Measurements from ENCODE around the gene BMP8A. TPM values are rescaled to one million over a fixed set of nuclear protein-coding genes. Genes with fewer than 3 reads are reported as not detected.
"Not testable (repeated sequence)": the region's sequence is repeated elsewhere in the genome, so short reads cannot be mapped to it uniquely, and the experiment has no call there.

The BMP8A gene
- total and polyA plus RNA-seq, 7 experiments from 2014 or later: 0.12 to 0.19 TPM; not detected in 5

DNA sequence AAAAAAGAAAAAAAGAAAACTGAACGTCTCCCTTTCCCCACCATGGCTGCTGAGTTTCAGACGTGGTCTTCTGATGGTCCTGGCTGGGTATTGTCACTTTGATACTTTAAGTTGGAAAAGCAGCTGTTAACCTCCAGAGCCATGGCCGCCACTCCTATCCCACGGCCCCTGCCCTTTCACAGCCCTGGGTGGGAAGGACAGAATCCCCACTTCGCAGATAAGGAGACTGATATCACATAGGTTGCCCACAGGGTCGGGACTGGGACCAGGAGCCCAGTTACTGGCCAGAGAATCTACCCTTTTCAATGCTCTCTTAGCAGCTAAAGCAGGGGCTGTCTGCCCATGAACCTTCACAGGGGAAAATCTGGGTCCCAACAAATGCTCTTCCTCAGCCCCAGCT lies 16.8 kb downstream of the BMP8A start:
- Mint-ChIP-seq H3K36me3 (no peaks in the 10 kb centered on the region), H3K27ac (no peak overlapping the region), H3K9me3 (no peaks in the 10 kb centered on the region), H3K4me3 (no peak overlapping the region), H3K4me1 (peaks cover 6 to 11% (median 9%) of the 10 kb centered on the region in 7 donors), H3K27me3 (peaks cover 0 to 21% (median 0%) of the 10 kb centered on the region in 5 donors)
- ChIA-PET POLR2A (no interaction called here), CTCF (interaction anchor here (0.7 kb wide), 1 partner anchor 29 kb away, joined by 3 read pairs; no protein-coding TSS in a partner anchor)
- intact Hi-C loops (cut with micrococcal nuclease): no loop called here
- Histone ChIP-seq H3K9me3 (ENCODE audit: control insufficient read depth in 2 of 3, low read length in 3 of 3) (no peaks in the 10 kb centered on the region), H3K27me3 (ENCODE audit: control insufficient read depth in 2 of 2, insufficient read depth in 2 of 2, low read length in 2 of 2) (no peaks in the 10 kb centered on the region), H3K4me3 (ENCODE audit: low read length) (no peak overlapping the region), H3K27ac (ENCODE audit: low read depth, low read length) (no peak overlapping the region), H3K36me3 (ENCODE audit: control insufficient read depth in 2 of 3, insufficient read depth in 3 of 3, low read length in 3 of 3) (no peaks in the 10 kb centered on the region), H3K4me1 (ENCODE audit: control insufficient read depth in 2 of 2, insufficient read depth in 2 of 2, low read length in 2 of 2) (peaks cover 0 to 5% of the 10 kb centered on the region in 2 donors)
- DNase-seq (no peak), ATAC-seq (no peak)

- Mint-ChIP-seq H3K27ac (peak overlapping the region in 3 of 9 donors; percentile 28 to 73 (median 32)), H3K9me3 (no peaks in the 10 kb centered on the region), H3K4me3 (peak overlapping the region in 4 of 10 donors; percentile 3 to 62 (median 14)), H3K36me3 (no peaks in the 10 kb centered on the region), H3K4me1 (peaks cover 6 to 11% (median 9%) of the 10 kb centered on the region in 7 donors), H3K27me3 (peaks cover 0 to 21% (median 0%) of the 10 kb centered on the region in 5 donors)
- Histone ChIP-seq H3K4me1 (ENCODE audit: control insufficient read depth in 2 of 2, insufficient read depth in 2 of 2, low read length in 2 of 2) (peaks cover 0 to 5% of the 10 kb centered on the region in 2 donors), H3K4me3 (ENCODE audit: low read length) (no peak overlapping the region), H3K27ac (ENCODE audit: low read depth, low read length) (no peak overlapping the region), H3K9me3 (ENCODE audit: control insufficient read depth in 2 of 3, low read length in 3 of 3) (no peaks in the 10 kb centered on the region), H3K36me3 (ENCODE audit: control insufficient read depth in 2 of 3, insufficient read depth in 3 of 3, low read length in 3 of 3) (no peaks in the 10 kb centered on the region), H3K27me3 (ENCODE audit: control insufficient read depth in 2 of 2, insufficient read depth in 2 of 2, low read length in 2 of 2) (no peaks in the 10 kb centered on the region)
- intact Hi-C loops (cut with micrococcal nuclease): no loop called here
- DNase-seq (no peak), ATAC-seq (peak; percentile 24)
- ChIA-PET CTCF (no interaction called here), POLR2A (interaction anchor here (0.6 kb wide), 1 partner anchor 631 kb away, joined by 3 read pairs; no protein-coding TSS in a partner anchor)
Measured at GRCh38 chr1:39508857-39509305, 17.4 kb downstream of the BMP8A start.

- Histone ChIP-seq H3K27ac (ENCODE audit: low read depth, low read length) (no peak overlapping the region), H3K4me3 (ENCODE audit: low read length) (no peak overlapping the region), H3K36me3 (ENCODE audit: control insufficient read depth in 2 of 3, insufficient read depth in 3 of 3, low read length in 3 of 3) (no peaks in the 10 kb centered on the region), H3K4me1 (ENCODE audit: control insufficient read depth in 2 of 2, insufficient read depth in 2 of 2, low read length in 2 of 2) (peaks cover 0 to 5% of the 10 kb centered on the region in 2 donors), H3K9me3 (ENCODE audit: control insufficient read depth in 2 of 3, low read length in 3 of 3) (no peaks in the 10 kb centered on the region), H3K27me3 (ENCODE audit: control insufficient read depth in 2 of 2, insufficient read depth in 2 of 2, low read length in 2 of 2) (no peaks in the 10 kb centered on the region)
- POLR2A ChIA-PET: no interaction called here
- peak; percentile 33 for ATAC-seq
- Mint-ChIP-seq H3K27ac (peak overlapping the region in 5 of 9 donors; percentile 21 to 75 (median 46)), H3K36me3 (no peaks in the 10 kb centered on the region), H3K9me3 (no peaks in the 10 kb centered on the region), H3K4me1 (peaks cover 6 to 11% (median 9%) of the 10 kb centered on the region in 7 donors), H3K27me3 (peaks cover 0 to 21% (median 0%) of the 10 kb centered on the region in 5 donors), H3K4me3 (peak overlapping the region in 7 of 10 donors; percentile 3 to 62 (median 24))
- CTCF ChIA-PET: no interaction called here
- intact Hi-C loops (cut with micrococcal nuclease): no loop called here
- no peak for DNase-seq
Measured at GRCh38 chr1:39509360-39510009, 18.0 kb downstream of the BMP8A start.

DNA sequence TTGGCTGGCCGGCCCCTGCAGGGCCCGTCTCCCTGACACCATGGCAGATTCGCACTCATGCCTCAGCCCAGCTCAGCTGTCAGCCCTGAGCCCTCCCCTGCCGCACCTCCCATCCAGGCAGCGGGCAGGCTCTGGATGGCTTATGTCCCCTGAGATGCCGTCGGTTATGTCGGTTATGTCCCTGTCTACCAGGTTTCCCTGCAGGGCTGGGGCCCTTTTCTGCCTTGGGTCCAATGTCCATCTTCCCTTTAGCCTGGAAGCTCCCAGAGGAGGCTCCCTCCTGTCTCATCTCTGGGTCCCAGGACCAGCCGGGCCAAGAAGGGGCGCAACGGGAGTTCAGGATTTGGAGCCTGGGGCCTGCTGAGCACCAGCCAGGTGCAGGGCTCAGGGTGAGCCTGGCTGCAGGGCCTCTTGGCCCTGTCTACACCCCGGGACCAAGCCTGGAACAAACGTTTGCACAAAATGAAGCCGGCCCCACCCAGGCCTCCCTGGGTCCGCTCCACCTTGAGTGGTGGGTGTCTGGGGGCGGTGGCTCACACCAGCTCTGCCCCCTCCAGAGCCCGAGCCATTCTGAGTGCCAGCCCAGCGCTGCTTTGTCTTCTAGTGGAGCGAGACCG lies 19.2 kb downstream of the BMP8A start:
- H3K4me3 ChIP-seq (ENCODE audit: low read length); H3K27ac Mint-ChIP-seq; intact Hi-C loops (cut with micrococcal nuclease); POLR2A ChIA-PET; H3K4me1 ChIP-seq (ENCODE audit: control insufficient read depth in 2 of 2, insufficient read depth in 2 of 2, low read length in 2 of 2); H3K9me3 ChIP-seq (ENCODE audit: control insufficient read depth in 2 of 3, low read length in 3 of 3); H3K36me3 ChIP-seq (ENCODE audit: control insufficient read depth in 2 of 3, insufficient read depth in 3 of 3, low read length in 3 of 3); H3K9me3 Mint-ChIP-seq; H3K27me3 ChIP-seq (ENCODE audit: control insufficient read depth in 2 of 2, insufficient read depth in 2 of 2, low read length in 2 of 2); DNase-seq; H3K36me3 Mint-ChIP-seq; CTCF ChIA-PET; H3K27ac ChIP-seq (ENCODE audit: low read depth, low read length); ATAC-seq: not testable (repeated sequence)
- H3K4me3 Mint-ChIP-seq: peak overlapping the region in 2 of 10 donors; percentile 25 to 26
- H3K4me1 Mint-ChIP-seq: peaks cover 6 to 12% (median 11%) of the 10 kb centered on the region in 7 donors
- peaks cover 0 to 24% (median 3%) of the 10 kb centered on the region in 5 donors for H3K27me3 Mint-ChIP-seq

DNA sequence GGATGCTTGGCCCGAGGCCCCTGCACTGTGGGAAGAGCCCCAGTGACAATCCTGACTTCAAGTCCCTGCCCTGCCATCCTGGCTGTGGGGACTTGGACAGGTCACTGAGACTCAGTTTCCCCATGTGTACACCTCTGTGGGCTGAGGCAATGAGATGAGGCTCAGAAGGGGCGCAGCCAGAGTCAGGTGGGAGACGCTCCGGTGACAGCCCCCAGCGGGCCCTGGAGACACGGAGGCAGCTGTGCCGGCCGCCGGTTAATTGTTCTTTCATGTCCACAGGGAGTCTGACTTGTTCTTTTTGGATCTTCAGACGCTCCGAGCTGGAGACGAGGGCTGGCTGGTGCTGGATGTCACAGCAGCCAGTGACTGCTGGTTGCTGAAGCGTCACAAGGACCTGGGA lies 20.0 kb downstream of the BMP8A start:
- intact Hi-C loops (cut with micrococcal nuclease); H3K4me3 Mint-ChIP-seq; H3K27ac ChIP-seq (ENCODE audit: low read depth, low read length); H3K4me1 ChIP-seq (ENCODE audit: control insufficient read depth in 2 of 2, insufficient read depth in 2 of 2, low read length in 2 of 2); CTCF ChIA-PET; H3K27ac Mint-ChIP-seq; H3K36me3 ChIP-seq (ENCODE audit: control insufficient read depth in 2 of 3, insufficient read depth in 3 of 3, low read length in 3 of 3); POLR2A ChIA-PET; H3K27me3 ChIP-seq (ENCODE audit: control insufficient read depth in 2 of 2, insufficient read depth in 2 of 2, low read length in 2 of 2); H3K9me3 Mint-ChIP-seq; ATAC-seq; H3K4me3 ChIP-seq (ENCODE audit: low read length); H3K9me3 ChIP-seq (ENCODE audit: control insufficient read depth in 2 of 3, low read length in 3 of 3); H3K36me3 Mint-ChIP-seq; DNase-seq: not testable (repeated sequence)
- H3K27me3 Mint-ChIP-seq: peaks cover 0 to 24% (median 3%) of the 10 kb centered on the region in 5 donors
- H3K4me1 Mint-ChIP-seq: peaks cover 6 to 12% (median 11%) of the 10 kb centered on the region in 7 donors

DNA sequence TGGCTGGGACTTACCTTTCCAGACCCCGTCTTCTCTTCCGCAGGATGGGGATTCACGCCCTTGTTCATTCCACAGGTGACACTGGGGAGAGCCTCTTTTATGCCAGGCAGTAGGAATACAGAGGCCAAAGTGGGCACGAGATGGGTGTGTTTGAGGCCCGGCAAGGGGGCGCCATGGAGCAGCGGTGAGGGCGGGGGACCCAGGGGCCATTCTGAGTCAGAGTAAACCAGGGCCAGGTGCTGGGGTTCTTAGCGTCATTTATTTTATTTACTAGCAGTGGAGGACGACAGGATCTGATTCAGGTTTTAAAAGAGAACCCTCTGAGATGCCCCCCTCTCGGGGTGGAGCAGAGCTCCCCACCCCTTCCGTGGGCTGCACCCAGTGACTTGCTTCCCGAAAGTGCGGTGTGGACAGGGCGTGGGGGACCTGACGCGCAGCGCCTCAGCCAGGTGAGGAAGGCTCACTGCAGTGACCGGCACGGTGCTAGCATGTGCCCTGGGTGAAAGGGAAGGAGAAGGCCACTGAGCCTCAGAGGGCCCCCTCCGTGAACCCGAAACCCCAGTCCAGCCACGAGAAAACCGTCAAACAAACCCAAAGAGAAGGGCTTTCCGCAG lies 20.9 kb downstream of the BMP8A start:
- H3K4me3 ChIP-seq (ENCODE audit: low read length); CTCF ChIA-PET; H3K4me1 ChIP-seq (ENCODE audit: control insufficient read depth in 2 of 2, insufficient read depth in 2 of 2, low read length in 2 of 2); intact Hi-C loops (cut with micrococcal nuclease); POLR2A ChIA-PET; H3K36me3 ChIP-seq (ENCODE audit: control insufficient read depth in 2 of 3, insufficient read depth in 3 of 3, low read length in 3 of 3); H3K9me3 Mint-ChIP-seq; H3K36me3 Mint-ChIP-seq; H3K9me3 ChIP-seq (ENCODE audit: control insufficient read depth in 2 of 3, low read length in 3 of 3); H3K27ac Mint-ChIP-seq; H3K4me3 Mint-ChIP-seq; H3K27ac ChIP-seq (ENCODE audit: low read depth, low read length); H3K27me3 ChIP-seq (ENCODE audit: control insufficient read depth in 2 of 2, insufficient read depth in 2 of 2, low read length in 2 of 2); DNase-seq: not testable (repeated sequence)
- ATAC-seq: peak; percentile 45
- peaks cover 0 to 17% (median 3%) of the 10 kb centered on the region in 5 donors for H3K27me3 Mint-ChIP-seq
- H3K4me1 Mint-ChIP-seq: peaks cover 6 to 12% (median 11%) of the 10 kb centered on the region in 7 donors
